ENCODE measurements around the gene CDHR3.

GRCh38 chr7:106050002-106050745 lies 87.1 kb downstream of the CDHR3 start:
- TF ChIP-seq BACH1 (IDR thresholded peaks at IDR 0.05; ENCODE audit: borderline replicate concordance): no peak
- TF ChIP-seq SUPT20H (IDR thresholded peaks at IDR 0.05; ENCODE audit: borderline replicate concordance, control insufficient read depth, low read depth, low read length): no peak
- TF ChIP-seq, protein P1, sequence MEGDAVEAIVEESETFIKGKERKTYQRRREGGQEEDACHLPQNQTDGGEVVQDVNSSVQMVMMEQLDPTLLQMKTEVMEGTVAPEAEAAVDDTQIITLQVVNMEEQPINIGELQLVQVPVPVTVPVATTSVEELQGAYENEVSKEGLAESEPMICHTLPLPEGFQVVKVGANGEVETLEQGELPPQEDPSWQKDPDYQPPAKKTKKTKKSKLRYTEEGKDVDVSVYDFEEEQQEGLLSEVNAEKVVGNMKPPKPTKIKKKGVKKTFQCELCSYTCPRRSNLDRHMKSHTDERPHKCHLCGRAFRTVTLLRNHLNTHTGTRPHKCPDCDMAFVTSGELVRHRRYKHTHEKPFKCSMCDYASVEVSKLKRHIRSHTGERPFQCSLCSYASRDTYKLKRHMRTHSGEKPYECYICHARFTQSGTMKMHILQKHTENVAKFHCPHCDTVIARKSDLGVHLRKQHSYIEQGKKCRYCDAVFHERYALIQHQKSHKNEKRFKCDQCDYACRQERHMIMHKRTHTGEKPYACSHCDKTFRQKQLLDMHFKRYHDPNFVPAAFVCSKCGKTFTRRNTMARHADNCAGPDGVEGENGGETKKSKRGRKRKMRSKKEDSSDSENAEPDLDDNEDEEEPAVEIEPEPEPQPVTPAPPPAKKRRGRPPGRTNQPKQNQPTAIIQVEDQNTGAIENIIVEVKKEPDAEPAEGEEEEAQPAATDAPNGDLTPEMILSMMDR (IDR thresholded peaks at IDR 0.05 in 2 of 3, conservative IDR thresholded peaks at IDR 0.05 in 1 of 3; ENCODE audit: control insufficient read depth in 2 of 3, extremely low read depth in 1 of 3, insufficient read depth in 1 of 3, low read depth in 3 of 3, low read length in 3 of 3): peak in 1 of 3 experiments; percentile 20; a peak in 2 of 6 replicates
- TF ChIP-seq MYC (IDR thresholded peaks at IDR 0.05; ENCODE audit: insufficient read depth, insufficient read length, insufficient replicate concordance, low read length, severe bottlenecking): no peak
- TF ChIP-seq FOXK2 (IDR thresholded peaks at IDR 0.05): no peak

Measured in GM12878 (cell line).